ENCODE results near the gene SCLT1.

SCLT1 gene

GRCh38 chr4:128866691-128867090, 226.6 kb downstream of the SCLT1 start:
- DNase-seq, result no peak

GRCh38 chr4:128866269-128866668, 227.1 kb downstream of the SCLT1 start:
- no peak for DNase-seq

DNA sequence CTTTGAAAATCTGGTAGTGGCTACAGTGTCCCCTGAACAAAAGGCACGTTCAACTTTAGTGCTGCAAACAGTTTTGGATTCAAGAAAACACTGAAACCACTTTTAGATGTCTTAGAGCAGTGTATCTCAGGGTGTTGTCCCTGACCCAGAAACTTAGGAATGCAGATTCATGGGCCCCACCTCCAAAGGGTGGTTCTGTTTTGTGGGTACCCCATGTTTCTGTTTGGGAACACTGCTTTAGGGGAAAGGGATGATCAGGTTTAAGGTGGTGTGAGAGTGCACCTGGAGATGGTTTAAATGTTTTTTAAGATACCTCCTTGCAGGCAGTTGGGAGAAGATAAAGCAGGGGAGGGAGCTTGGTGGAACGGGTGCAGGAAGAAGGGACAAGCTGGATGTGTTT, 228.2 kb downstream of the SCLT1 start:
- no peak for DNase-seq

- peak; percentile 57 for DNase-seq
These were observed 229.8 kb downstream of the SCLT1 start for GRCh38 chr4:128863312-128864075.

DNA sequence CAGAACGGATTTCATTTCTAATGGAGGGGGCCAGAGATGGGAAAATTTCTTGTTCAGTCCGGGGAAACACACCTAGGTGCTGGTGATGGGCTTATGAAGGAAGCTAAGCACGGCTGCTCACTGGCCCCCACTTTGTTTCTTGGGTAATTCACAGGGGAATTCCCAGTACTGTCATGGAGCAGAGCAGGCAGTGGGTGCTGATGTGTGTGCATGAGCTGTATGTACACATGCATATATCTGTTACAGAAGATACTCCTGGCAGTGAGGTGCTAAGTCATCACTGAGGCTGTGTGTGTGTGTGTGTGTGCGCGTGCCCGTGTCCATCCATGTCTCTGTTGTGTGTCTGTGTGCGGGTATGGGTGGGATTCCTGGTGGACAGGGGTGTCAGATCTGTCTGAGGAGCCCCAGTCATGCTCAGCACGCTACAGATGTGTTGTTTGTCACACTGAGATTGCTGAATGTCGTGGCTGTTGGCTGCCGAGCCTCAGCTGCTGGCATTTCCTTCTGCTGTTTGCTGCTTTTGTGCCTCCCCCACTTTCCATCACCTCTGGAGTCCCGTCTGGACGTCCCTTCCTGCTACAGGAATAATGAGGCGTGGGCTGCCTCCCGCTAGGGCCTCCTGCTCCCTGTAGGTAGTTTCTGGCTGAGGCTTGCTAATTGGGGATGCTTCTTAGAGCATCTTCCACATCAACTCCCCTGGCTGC, 230.6 kb downstream of the SCLT1 start:
- DNase-seq, result no peak

- DNase-seq, result no peak
These were observed 231.4 kb downstream of the SCLT1 start for GRCh38 chr4:128861856-128862518.

GRCh38 chr4:128859887-128860677, 233.3 kb downstream of the SCLT1 start:
- DNase-seq, result peak; percentile 1

- peak; percentile 17 for DNase-seq
These were observed 234.3 kb downstream of the SCLT1 start for GRCh38 chr4:128858879-128859671.

GRCh38 chr4:128856246-128856645, 237.1 kb downstream of the SCLT1 start:
- no peak for DNase-seq

- no peak for DNase-seq
These were observed 237.7 kb downstream of the SCLT1 start for GRCh38 chr4:128855621-128856020.

DNA sequence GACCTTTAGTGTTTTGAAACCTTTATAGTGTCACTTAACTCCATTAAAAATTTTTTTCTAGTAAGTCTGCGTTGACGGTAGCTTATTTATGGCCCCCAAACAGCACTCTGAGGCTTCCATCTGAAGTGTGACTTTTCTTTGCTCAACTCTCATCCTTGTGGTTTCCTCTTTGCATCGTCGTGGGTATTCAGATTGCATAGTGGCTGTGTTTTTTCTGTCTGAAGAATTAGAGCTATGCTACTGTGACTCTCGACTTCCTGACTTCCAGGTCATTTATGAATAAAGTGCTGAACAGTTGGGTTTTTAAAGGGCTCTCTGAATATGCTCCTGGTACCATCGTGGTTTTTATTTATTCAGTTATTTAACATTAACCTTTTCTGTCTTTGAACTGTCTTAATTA, 238.9 kb downstream of the SCLT1 start:
- no peak for DNase-seq

GRCh38 chr4:128853741-128854140, 239.6 kb downstream of the SCLT1 start:
- DNase-seq, result no peak

DNA sequence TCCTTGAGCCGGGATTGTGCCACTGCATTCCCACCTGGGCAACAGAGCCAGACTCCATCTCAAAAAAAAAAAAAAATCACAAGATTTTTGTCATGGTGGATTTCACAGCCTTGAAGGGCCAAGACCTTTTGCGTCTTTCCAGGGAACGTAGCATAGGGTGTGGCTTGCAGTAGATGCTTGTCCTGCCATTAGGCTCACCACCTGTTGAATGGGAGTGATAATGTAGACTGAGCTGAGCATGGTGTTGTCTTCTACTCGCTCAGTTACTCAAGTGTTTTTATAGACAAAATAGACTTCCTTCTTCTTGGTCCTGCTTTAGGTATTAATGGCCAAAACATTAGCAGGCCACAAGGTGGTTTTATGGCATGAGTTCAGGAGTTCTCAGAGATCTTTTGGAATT, 243.1 kb downstream of the SCLT1 start:
- DNase-seq, result no peak

DNA sequence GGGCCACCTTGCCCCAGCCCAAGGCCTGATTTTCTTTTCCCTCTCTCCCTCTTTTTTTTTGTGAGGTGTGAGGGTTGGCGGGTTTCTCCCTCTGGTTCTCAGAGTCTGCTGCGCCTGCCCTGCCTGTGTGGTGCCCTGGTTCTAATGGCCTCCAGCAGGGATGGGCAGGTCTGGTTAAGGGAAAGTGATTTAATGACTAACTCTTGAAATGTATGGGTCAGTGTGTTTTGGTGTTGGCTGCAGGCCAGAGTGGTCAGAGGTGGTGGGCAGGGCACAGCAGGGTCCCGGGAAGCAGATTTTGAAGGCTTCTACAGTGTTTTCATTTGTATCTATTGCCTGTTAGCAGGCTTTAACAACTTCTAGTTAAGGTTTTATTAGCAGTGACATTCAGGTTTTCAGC, 244.9 kb downstream of the SCLT1 start:
- no peak for DNase-seq

DNA sequence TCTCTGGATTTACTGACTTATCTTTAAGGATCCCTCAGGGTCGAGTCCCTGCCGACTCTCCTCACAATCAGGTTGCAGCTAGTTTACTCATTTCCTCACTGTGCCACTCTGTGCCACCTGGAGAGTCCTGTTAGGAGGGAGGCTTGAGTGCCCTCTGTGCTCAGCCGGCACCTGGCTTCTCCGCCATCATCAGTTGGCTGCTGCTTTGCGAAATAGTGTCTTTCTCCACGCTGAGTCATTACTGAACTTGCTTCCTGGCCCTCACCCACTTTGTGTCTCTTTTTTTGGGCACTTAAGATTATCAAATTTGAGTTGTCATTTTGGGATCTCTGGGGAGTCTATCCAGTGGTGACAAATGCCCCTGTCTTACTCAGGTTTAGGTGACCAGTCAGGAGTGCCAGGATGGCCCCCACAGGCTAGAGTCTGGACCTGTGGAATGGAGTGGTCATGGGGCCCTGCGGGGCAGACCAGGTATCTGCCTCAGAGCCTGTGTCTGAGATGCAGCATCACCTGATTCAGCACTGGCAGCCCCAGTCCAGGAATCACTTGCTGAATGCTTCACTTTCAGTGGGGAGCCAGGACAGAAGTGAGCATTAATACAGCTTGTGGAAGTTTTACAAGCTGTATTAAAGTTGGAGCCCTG, 246.1 kb downstream of the SCLT1 start:
- DNase-seq, result no peak

DNA sequence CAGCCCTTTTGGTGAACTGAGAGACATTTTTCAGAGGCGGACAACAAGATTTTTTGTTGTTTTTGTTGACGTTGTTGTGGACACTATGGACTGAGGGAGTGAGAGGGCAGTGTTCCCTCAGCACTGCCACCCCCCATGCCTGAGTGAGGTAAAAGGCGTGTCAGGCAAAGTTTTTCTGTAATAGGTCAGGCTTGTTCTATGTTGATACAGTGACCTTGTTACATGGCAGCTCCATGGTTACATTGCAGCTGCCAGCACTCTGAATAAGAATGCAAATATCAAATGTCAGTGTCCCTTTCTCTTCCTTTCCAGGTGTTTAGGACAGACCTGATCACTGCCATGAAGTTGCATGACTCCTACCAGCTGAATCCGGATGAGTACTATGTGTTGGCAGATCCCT, 247.3 kb downstream of the SCLT1 start:
- no peak for DNase-seq

GRCh38 chr4:128844931-128845330, 248.4 kb downstream of the SCLT1 start:
- DNase-seq, result no peak

DNA sequence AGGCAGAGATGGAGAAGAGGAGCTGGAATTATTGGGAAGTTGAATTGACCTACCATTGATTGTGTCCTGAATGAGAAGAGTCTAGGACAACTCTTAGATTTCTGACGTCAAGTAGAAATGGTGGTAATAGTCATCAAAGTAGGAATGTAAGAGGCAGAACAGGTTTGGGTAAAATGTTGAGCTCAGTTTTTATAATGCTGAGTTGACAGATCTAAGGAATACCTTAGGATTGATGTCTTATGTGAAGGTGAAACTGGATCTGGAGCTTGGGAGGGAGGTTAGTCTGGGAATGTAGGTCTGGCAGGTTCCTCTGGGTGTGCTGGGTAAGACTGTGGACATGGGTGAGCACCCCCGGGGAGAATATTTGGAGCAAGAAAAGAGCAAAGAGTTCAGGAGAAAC, 251.9 kb downstream of the SCLT1 start:
- DNase-seq, result no peak

DNA sequence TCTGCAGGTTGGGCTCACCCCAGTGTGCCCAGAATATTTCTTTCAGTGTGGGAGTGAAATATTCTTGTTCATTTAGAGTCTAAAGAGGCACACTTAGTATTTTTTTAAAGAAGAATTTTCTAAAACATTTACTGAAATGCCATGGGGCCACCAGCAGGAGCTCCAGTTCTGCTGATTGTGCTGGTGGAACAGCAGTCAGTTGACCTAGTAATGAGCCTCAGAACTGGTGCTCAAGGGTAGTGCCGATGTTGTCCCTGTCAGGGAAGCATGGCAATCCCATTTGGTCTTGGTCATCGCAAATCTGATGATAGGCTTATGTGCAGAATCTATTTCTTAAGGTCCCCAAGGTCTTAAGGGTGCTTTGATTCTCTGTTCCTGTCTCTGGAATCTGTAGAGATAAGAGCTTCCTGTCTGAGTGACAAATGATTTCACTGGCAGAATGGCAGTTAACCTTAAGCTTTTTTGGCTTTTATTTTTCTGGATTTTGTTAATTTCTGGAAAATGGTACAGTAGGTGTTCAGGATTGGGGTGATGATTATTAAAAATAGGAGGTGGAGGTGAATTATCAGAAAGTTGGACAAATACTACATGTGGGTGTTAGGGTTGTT, 252.5 kb downstream of the SCLT1 start:
- DNase-seq, result no peak

DNA sequence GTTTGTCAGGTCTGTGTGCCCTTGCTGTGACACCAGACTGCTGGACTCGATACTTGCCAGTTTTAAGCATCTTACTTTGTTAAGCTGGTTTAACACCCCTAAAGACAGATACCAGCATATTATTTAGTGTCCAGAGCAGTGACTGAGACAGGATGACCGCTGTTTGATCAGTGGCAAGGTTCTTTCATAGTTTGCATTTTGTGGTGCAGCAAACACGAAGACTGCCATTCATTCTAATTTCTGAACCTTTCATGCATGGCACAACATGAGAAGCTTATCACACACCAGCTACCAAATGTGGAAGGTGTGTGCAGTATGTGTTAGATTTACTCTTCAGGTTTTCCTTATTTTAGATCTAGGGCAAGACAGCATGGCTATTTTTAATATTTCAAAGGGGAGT, 255.7 kb downstream of the SCLT1 start:
- DNase-seq, result no peak

DNA sequence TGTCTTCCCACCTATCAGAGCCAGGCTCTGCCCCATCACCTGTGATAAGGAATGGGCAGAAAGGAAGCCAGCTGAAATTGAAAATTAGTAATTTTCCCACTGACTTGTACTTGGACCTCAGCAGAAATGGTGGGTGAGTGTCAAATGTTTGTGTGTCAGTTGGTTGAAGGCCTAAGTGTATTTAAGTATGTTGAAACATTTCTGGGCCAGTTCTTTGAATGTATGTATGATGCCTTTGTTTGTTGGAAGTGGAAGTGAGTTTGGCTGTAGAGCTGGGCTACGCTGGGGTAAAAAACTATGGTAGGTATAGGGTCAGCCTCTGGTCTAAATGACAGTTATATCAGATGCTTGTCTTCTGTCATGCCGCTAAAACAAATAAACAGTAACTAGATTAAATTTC, 256.1 kb downstream of the SCLT1 start:
- DNase-seq, result no peak
